Upper lobe of right lung (tissue), 1 donor: Measurements from ENCODE around the gene WWOX. TPM values are rescaled to one million over a fixed set of nuclear protein-coding genes. Genes with fewer than 3 reads are reported as not detected.

Experiments used
- ATAC-seq: fragments of 200-7000 bp; cut with Tn5 transposase; one replicate; pipeline ENCODE4 v1.9.1; 2020; ENCODE audit warnings: mild to moderate bottlenecking, moderate library complexity
- DNase-seq: peaks from one replicate; pipeline ENCODE4 v3.0.0-alpha.2; 2020
- H3K27ac ChIP-seq: fragments of 200-600 bp; one replicate; pipeline ENCODE4 v1.8.0; 2022
- H3K27me3 ChIP-seq: fragments of 200-600 bp; one replicate; pipeline ENCODE4 v1.8.0; 2022; ENCODE audit warnings: mild to moderate bottlenecking
- H3K36me3 ChIP-seq: fragments of 200-600 bp; one replicate; pipeline ENCODE4 v1.8.0; 2022
- H3K4me1 ChIP-seq: fragments of 200-600 bp; one replicate; pipeline ENCODE4 v1.8.0; 2022
- H3K4me3 ChIP-seq: fragments of 200-600 bp; one replicate; pipeline ENCODE4 v1.8.0; 2022; ENCODE audit warnings: mild to moderate bottlenecking
- H3K9me3 ChIP-seq: fragments of 200-600 bp; one replicate; pipeline ENCODE4 v1.8.0; 2022
- CTCF ChIP-seq: fragments of 200-600 bp; IDR thresholded peaks from one replicate; pipeline ENCODE4 v1.8.0; 2022; ENCODE audit warnings: antibody characterized with exemption
- intact Hi-C: fragments of 100-400 bp; cut with DNase I; formaldehyde crosslinking; loops from one replicate; pipeline ENCODE4 v1.11.0; 2022
- total RNA-seq: library from RNA; stranded (reverse); fragmentation: NEBNext Ultra II Directional; extraction: Animal tissue kit (Norgen Biotek cat#: 25700); gene quantifications from one replicate; pipeline ENCODE4 v1.2.1, GENCODE V29; 2021
- donor health status: DM: no; HTN: yes; CAD: no; lungs with severe emphysema.

The WWOX gene
- total RNA-seq, 1 donor from 2014 or later: 17.0 TPM

- Histone ChIP-seq H3K27me3 (no peaks in the 10 kb centered on the region), H3K9me3 (no peaks in the 10 kb centered on the region), H3K4me3 (no peak overlapping the region), H3K27ac (no peak overlapping the region), H3K36me3 (no peaks in the 10 kb centered on the region), H3K4me1 (no peaks in the 10 kb centered on the region)
- DNase-seq: no peak
- intact Hi-C loops: no loop called here
- no peak for TF ChIP-seq CTCF
- no peak for ATAC-seq
These were observed 926.7 kb downstream of the WWOX start for GRCh38 chr16:79026117-79026516.

GRCh38 chr16:79036541-79036940 is 937.1 kb downstream of the WWOX start:
- Histone ChIP-seq H3K4me1 (no peaks in the 10 kb centered on the region), H3K27ac (no peak overlapping the region), H3K4me3 (no peak overlapping the region), H3K27me3 (no peaks in the 10 kb centered on the region), H3K36me3 (no peaks in the 10 kb centered on the region), H3K9me3 (no peaks in the 10 kb centered on the region)
- TF ChIP-seq CTCF: no peak
- DNase-seq (no peak), ATAC-seq (no peak)
- intact Hi-C loops: no loop called here

GRCh38 chr16:79037521-79038373 is 938.3 kb downstream of the WWOX start:
- Histone ChIP-seq H3K4me3 (no peak overlapping the region), H3K9me3 (no peaks in the 10 kb centered on the region), H3K4me1 (no peaks in the 10 kb centered on the region), H3K27me3 (no peaks in the 10 kb centered on the region), H3K27ac (no peak overlapping the region), H3K36me3 (no peaks in the 10 kb centered on the region)
- ATAC-seq: no peak
- intact Hi-C loops: no loop called here
- DNase-seq: no peak
- TF ChIP-seq CTCF: no peak

GRCh38 chr16:79041206-79041605 is 941.8 kb downstream of the WWOX start:
- DNase-seq (no peak), ATAC-seq (no peak)
- no peaks in the 10 kb centered on the region for H3K4me1 ChIP-seq
- no peak for TF ChIP-seq CTCF
- no peaks in the 10 kb centered on the region for H3K36me3 ChIP-seq
- no peaks in the 10 kb centered on the region for H3K9me3 ChIP-seq
- H3K27ac ChIP-seq: no peak overlapping the region
- no peaks in the 10 kb centered on the region for H3K27me3 ChIP-seq
- H3K4me3 ChIP-seq: no peak overlapping the region
- intact Hi-C loops: no loop called here

- Histone ChIP-seq H3K4me3 (no peak overlapping the region), H3K4me1 (no peaks in the 10 kb centered on the region), H3K9me3 (no peaks in the 10 kb centered on the region), H3K27me3 (no peaks in the 10 kb centered on the region), H3K27ac (no peak overlapping the region), H3K36me3 (no peaks in the 10 kb centered on the region)
- ATAC-seq (no peak), DNase-seq (no peak)
- no peak for TF ChIP-seq CTCF
- intact Hi-C loops: no loop called here
These were observed 942.7 kb downstream of the WWOX start for GRCh38 chr16:79042141-79042540.
